NCI-H1694 treated with DMSO at 0.1 percent for 48 hours (cell line): ENCODE measurements around the gene FADS6.

Experiments
- DNase-seq: peaks from one replicate; lab custom pipeline; 2025; lab: John Stamatoyannopoulos, UW

FADS6 gene

GRCh38 chr17:74853669-74854068 lies 39.8 kb downstream of the FADS6 start:
- DNase-seq: no peak

DNA sequence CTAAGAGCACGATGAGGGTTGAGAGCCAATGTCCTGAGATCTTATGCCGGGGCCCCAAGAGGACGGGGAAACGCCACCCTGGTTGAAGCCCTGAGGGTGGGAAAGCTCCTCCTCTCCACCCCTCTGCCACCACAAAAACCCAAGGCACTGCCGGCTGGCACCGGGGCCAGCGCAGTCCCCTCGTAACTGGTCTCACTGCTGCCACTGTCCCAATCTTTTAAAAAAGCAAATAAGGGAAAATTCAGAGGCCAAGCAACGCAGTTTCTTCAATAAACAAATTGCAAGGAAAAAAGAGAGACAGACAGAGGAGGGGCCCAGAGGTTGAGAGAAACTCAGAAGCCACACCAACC lies 40.4 kb downstream of the FADS6 start:
- DNase-seq: no peak

GRCh38 chr17:74852237-74853047 lies 41.0 kb downstream of the FADS6 start:
- DNase-seq: no peak

GRCh38 chr17:74851612-74852236 lies 41.7 kb downstream of the FADS6 start:
- no peak for DNase-seq

DNA sequence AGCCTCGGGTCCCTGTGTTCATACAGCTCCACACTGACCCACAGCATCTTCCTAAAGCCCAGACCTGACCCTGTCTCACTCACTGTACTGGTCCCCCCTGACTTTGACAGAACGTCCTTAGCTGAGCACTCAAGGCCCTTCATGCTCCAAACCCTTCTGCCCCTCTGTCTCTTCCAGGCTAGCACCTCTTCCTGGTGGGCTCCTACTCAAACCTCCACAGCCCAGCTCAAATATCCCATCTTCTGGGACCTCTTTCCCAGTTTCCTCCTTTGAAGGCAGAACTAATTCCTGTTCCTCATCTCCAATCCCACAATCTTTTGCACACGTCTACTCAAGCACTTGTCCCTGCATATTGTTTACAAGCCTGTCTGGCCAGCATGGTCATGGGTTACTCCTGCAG lies 42.5 kb downstream of the FADS6 start:
- no peak for DNase-seq

GRCh38 chr17:74850310-74850709 lies 43.1 kb downstream of the FADS6 start:
- no peak for DNase-seq

GRCh38 chr17:74848656-74849399 lies 44.6 kb downstream of the FADS6 start:
- DNase-seq: no peak

- DNase-seq: no peak
Observed at GRCh38 chr17:74846621-74847020, 46.8 kb downstream of the FADS6 start.

DNA sequence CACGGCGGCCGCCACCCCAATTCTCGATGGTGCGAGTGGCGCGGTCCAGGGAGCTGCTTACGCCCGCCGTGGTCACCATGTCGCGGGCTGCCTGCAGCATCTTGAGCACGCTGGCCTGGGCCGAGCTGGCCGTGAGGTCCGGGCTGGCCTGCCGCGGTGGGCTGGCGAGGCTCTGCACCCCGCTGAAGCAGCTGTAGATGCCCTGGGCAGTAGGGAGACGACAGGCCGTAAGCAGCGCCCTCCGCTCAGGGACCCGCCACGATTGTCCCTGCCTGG lies 50.1 kb downstream of the FADS6 start:
- no peak for DNase-seq

DNA sequence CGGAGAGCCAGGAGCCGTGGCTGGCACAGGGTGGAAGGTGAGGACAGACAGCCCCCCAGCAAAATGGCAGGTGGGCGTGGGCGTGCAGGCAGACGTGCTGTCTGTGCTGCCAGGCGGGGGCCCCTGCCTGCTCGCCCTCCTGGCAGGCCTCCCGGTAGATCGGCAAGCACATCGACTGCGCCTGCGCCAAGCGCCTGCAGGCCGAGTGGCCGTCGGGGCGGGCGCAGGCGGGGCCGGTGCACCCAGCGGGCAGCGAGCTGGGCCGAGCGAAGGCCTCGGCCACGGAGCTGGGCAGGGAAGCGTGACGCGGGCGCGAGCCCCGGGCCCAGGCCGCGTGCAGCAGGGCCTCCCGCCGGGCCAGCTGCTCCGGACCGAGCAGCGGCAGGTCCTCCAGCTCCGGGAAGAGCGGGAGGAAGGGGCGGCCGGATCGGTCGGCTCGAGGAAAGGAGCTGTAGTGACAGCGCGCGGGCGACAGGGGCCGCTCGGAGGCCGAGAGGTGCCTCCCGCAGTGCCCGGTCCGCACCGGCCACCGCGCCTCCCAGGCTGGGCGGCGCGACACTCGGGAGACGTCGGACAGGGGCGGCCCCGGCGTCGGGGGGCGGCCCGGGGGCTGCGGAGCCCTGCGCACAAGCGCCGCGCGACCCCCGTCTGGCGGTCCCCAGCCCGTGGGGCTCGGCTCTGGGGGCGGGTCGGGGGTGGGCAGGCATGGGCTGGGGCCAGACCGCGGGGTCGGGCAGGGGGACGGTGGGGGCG lies 50.7 kb downstream of the FADS6 start:
- peak; percentile 88 for DNase-seq

DNA sequence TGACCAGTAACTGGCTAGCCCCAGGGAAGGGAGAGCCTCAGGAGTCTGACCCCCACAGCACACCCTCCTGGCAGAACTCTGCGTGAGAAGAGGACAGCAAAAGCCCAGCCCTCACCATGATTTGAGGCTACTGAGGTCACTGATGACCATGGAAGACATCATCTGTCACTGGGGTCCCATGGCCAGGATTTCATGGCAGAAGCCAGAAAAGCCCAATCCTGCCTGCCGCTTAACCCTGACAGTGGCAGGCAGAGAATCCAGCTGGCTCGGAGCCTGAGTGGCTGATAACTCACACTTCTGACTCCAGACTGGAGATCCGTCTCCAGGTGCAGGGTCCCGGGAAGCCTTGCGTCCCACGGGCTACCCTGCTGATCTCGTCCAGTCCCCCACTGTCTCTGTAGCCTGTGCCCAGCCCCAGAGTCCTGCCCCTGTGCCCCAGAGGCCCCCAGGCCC lies 51.3 kb downstream of the FADS6 start:
- peak; percentile 47 for DNase-seq

DNA sequence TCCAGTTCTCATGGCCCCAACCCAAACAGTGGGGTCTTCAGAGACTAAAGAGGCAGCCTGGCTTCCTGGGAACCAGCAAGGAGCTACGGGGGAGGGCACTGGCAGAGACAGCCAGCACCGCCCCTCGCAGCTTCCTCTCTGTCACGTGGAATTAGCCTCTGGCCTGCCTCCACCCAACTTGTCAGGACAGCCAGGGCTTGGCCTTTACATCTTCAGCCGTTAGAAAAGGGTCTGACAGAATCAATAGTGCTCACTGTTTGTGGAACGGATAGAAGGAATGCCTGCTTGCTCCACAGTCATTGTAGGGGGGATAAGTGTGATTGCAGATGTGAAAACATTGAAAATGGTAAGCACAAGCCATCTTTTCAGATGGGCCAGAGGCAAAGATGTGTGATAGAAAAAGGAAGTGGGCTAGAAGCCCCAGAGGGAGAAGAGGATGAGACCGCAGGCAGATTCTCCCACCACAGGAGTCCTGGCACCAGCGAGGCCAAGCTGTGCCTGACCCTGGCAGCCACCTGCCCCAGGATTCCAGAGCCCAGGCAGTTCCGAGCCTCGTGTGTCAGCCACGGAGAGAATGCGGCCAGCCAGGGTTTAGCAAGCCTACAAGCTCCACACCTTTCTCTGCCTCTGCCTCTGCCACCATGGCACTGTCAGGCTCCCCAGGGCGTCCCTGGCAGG lies 52.3 kb downstream of the FADS6 start:
- peak; percentile 44 for DNase-seq

DNA sequence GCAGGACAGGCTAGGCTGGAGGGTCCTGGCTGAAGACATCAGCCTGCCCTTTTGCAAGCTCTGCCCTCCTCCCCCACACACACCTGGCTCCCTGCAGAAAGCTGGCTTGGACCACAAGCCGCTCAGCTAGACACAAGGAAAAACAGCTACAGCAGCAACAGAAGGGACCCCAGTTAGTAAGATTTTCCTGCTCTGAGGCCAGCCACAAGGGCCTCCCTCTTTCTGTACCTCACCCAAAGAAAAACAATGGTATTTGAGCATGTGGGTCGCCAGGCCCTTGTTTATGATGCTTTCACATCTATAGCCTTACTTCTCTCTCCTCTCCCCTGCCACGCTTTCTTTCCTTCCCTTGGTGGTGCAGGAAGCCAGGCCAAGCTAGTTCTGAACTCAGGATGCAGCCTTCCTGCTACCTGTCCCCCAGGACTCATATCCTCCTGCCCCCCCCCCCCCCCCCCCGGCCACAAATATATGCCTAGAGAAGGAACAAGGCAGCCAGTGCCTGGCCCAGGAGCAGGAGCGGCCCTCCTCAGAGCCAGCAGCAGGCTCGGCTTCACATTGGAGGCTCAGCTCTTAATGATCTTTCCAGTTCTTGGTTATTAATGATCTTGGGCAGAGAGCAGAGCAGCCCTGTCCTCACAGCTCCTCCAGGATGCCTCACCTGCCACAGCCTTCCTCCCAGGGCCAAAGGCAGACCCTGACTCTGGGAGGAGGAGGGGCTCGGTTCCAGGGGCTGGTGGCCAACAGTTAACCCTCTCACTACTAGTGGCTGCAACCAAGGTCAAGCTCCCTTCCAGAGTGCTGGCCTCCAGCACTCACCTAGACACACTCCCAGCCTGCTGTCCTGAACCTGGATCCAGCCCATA lies 53.2 kb downstream of the FADS6 start:
- DNase-seq: no peak

GRCh38 chr17:74838274-74838673 lies 55.2 kb downstream of the FADS6 start:
- DNase-seq: no peak

DNA sequence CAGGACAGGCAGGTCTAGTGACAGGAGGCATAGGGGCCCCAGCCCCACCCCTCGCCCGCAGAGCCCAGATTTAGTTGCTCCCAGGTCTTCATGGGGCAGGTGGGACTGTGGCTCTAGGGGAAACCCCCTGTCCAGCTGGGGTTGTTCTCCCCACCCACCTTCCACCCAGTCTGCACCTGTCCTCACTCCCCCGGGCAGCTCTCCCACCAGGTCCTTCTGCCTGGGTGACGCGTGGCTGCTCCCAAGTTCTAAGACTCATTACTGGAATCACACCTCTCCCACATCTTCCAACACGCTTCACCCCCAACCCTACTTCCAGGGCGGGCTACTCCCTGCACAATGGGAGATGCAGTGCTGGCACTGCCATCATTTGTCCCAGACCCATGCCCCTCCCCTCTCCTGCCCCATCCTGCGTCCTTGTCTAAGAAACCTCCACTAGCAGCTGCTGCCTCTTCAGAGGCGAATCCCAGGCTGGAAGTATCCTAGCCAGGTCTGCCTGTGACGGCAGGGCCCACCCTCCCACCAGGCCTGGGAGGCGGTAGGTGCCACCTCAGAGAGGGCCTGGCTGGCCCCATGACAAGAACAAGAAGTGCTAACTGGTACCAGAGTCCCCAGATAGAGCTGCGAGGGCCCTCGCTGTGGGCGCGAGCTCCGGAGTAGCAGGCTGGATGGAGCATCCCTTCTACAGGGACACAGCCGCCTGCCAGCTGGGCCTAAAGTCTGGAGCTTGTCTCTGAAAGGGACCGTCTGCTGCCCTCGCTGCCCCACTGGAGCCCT lies 56.6 kb downstream of the FADS6 start:
- no peak for DNase-seq

GRCh38 chr17:74836191-74836590 lies 57.2 kb downstream of the FADS6 start:
- DNase-seq: no peak

- DNase-seq: no peak
Observed at GRCh38 chr17:74833501-74834377, 59.7 kb downstream of the FADS6 start.

DNA sequence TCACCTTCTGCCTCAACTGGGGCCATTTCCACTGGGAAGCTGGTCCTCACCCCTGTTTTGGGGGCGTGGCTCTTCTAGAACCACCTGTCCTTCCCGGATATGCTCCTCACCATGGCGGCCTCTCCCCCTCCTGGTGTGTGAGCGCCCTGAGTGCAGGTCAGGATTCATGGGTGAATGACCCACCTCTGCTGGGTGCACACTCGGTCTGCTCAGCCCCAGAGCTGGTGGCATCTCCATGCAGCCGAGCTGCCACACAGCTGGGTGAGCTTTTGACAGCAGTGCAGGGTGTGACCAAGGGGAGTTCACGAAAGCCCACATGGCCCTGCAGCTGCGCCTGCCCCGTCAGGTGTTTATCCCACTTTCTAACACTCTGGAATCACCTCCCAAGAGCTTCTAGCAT lies 61.0 kb downstream of the FADS6 start:
- DNase-seq: no peak
